HG03469 (cell line): ENCODE results near the gene FXYD6.
"Not testable (repeated sequence)": the region's sequence is repeated elsewhere in the genome, so short reads cannot be mapped to it uniquely, and the experiment has no call there.

Source experiments
- ATAC-seq: cut with Tn5 transposase; IDR thresholded peaks from one replicate; pipeline ENCODE4 v1.9.1; 2021; ENCODE audit warnings: mild to moderate bottlenecking, moderate library complexity, moderate number of reproducible peaks; ENCODE audit not compliant: unreplicated experiment

Gene FXYD6

GRCh38 chr11:117819096-117820040 is 57.1 kb downstream of the FXYD6 start:
- ATAC-seq: no peak

- ATAC-seq: no peak
These were observed 58.2 kb downstream of the FXYD6 start for GRCh38 chr11:117818041-117818873.

- no peak for ATAC-seq
These were observed 59.0 kb downstream of the FXYD6 start for GRCh38 chr11:117817368-117818040.

- no peak for ATAC-seq
These were observed 59.6 kb downstream of the FXYD6 start for GRCh38 chr11:117816846-117817367.

GRCh38 chr11:117816151-117816741 is 60.2 kb downstream of the FXYD6 start:
- ATAC-seq: no peak

- ATAC-seq: peak; percentile 55
These were observed 61.1 kb downstream of the FXYD6 start for GRCh38 chr11:117815262-117815803.

- ATAC-seq: peak; percentile 30
These were observed 61.6 kb downstream of the FXYD6 start for GRCh38 chr11:117814766-117815261.

- ATAC-seq: no peak
These were observed 62.2 kb downstream of the FXYD6 start for GRCh38 chr11:117814204-117814765.

GRCh38 chr11:117810056-117810451 is 66.4 kb downstream of the FXYD6 start:
- ATAC-seq: not testable (repeated sequence)

GRCh38 chr11:117809236-117810055 is 67.0 kb downstream of the FXYD6 start:
- ATAC-seq: no peak

- no peak for ATAC-seq
These were observed 67.7 kb downstream of the FXYD6 start for GRCh38 chr11:117808784-117809183.

GRCh38 chr11:117807482-117808327 is 68.8 kb downstream of the FXYD6 start:
- no peak for ATAC-seq

- no peak for ATAC-seq
These were observed 69.6 kb downstream of the FXYD6 start for GRCh38 chr11:117806846-117807245.

- no peak for ATAC-seq
These were observed 71.4 kb downstream of the FXYD6 start for GRCh38 chr11:117805045-117805444.

GRCh38 chr11:117803896-117804295 is 72.6 kb downstream of the FXYD6 start:
- ATAC-seq: no peak

GRCh38 chr11:117799634-117800033 is 76.8 kb downstream of the FXYD6 start:
- no peak for ATAC-seq

GRCh38 chr11:117796872-117797529 is 79.5 kb downstream of the FXYD6 start, which contains the start of gene DSCAML1:
DSCAML1 (minus strand) TSS chr11:117797216; CDS start chr11:117797079, 137 bp downstream.
- ATAC-seq: no peak
